VCaP (cell line): ENCODE measurements around the gene GNAQ.
"Not testable (repeated sequence)": the region's sequence is repeated elsewhere in the genome, so short reads cannot be mapped to it uniquely, and the experiment has no call there.

Source experiments
- H3K27ac ChIP-seq: fragments of 450-650 bp; 2 replicates; pipeline ENCODE4 v1.5.1; 2017
- TF ChIP-seq, protein P1 (sequence below): fragments of 450-650 bp; conservative IDR thresholded peaks from 2 replicates; pipeline ENCODE4 v1.5.1; 2017; ENCODE audit warnings: mild to moderate bottlenecking, moderate library complexity

GNAQ gene

DNA sequence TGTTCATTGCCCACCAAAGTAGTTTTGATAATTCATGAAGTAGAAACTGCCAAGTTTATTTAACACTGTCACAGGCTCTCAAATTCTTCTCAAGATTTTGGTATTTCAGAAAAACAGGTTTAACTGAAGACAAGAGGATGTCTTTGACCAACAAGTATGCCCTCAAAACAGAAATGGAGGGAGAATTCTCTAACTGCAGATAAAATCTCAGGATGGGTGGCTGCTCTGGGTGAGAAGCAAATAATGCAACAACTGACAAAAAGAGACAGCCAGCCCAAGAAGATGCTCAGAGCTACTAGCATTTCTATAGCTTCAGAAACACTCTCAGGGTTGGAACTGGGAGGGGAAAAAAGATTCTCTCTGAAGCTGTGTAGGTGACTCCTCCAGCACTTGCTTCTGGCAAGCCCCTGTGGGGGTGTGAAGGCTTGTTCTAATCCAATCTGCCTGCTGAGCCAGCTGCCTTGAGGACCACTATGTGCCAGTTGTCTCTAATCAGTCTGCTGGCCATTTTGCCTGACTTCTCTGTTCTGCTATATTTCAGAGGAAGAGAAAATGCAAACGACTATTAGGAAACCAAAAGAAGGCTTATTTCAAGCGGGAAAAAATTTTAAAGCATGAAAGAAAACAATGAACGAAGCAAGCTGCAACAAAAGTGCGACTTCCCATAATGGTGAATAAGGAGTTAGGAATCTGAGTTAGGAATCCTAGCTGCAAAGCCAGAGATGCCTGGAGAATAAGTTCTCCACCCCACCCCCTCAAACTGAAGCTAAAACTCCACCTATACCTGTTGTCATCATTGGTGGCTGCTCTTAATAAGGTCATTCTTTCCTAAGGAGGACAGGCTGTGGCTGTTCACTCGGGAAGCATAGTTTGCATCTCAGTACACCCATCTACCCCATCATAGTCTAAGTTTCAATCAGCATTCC lies 147.5 kb downstream of the GNAQ start:
- no peak overlapping the region for H3K27ac ChIP-seq
- TF ChIP-seq, protein P1, sequence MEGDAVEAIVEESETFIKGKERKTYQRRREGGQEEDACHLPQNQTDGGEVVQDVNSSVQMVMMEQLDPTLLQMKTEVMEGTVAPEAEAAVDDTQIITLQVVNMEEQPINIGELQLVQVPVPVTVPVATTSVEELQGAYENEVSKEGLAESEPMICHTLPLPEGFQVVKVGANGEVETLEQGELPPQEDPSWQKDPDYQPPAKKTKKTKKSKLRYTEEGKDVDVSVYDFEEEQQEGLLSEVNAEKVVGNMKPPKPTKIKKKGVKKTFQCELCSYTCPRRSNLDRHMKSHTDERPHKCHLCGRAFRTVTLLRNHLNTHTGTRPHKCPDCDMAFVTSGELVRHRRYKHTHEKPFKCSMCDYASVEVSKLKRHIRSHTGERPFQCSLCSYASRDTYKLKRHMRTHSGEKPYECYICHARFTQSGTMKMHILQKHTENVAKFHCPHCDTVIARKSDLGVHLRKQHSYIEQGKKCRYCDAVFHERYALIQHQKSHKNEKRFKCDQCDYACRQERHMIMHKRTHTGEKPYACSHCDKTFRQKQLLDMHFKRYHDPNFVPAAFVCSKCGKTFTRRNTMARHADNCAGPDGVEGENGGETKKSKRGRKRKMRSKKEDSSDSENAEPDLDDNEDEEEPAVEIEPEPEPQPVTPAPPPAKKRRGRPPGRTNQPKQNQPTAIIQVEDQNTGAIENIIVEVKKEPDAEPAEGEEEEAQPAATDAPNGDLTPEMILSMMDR: no peak

DNA sequence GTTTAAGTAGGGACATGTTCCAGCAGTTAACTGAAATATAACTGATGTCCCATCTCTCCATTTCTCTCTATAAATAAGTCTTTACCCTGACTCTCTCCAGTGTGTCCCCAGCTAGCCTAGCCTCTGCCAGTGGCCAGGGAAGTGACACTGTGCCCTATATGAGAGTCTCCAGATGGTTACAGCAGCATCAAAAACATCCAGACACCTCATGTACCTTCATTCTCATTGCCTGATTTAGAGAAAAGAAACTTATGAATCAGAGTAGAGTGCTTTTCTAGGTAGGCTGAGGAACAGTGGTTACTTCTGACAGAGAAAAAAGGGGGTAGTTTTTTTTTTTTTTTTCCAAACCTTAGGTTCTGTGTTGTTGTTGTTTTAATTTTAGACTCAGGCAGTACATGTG lies 148.5 kb downstream of the GNAQ start:
- TF ChIP-seq, protein P1: no peak
- H3K27ac ChIP-seq: no peak overlapping the region

DNA sequence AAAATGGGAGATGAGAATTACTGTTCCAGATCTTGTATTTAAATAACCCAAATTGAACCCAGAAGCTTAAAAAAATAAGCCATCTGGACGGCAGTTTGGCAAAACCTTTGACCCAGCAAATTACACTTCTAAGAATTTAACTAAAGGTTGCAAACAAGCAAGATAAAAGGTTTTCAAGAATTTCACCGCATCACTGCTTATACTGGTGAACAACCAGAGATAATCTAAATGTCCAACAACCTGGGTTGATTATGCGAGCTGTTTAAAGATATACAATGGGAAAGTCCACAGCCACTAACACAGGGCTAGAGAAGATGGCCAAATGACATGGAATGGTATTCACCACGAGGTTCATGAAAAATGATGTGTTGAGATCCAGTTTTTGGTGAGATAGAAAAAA lies 149.3 kb downstream of the GNAQ start:
- H3K27ac ChIP-seq: no peak overlapping the region
- TF ChIP-seq, protein P1: no peak

DNA sequence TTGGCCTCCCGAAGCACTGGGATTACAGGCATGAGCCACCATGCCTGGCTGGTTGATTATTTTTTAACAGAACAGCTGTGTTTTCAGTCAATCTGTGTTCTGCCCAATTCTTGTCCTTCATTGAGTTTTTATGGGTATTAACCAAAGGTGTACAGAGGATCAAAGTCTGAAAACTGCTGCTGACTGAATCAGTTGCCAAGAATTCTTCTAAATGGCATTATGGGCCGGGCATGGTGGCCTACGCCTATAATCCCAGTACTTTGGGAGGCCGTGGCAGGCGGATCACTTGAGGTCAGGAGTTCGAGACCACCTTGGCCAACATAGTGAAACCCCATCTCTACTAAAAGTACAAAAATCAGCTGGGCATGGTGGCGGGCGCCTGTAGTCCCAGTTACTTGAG lies 150.0 kb downstream of the GNAQ start:
- H3K27ac ChIP-seq: not testable (repeated sequence)

DNA sequence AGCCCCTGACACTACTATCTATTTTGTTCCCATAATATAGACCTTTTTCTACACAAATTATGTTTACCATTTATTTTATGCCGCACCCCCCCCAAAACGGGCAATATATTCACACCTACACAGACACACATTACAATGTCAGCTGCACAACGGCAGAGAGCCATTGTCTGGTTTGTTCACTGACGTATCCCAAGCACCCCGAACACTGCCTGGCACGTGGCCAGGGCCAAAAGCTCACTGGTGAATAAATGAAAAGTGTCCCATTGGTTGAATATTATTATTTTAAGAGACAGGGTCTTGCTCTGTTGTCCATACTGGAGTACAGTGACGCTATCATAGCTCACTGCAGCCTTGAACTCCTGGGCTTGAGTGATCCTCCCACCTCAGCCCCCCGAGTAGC lies 150.5 kb downstream of the GNAQ start:
- TF ChIP-seq, protein P1: no peak
- no peak overlapping the region for H3K27ac ChIP-seq

DNA sequence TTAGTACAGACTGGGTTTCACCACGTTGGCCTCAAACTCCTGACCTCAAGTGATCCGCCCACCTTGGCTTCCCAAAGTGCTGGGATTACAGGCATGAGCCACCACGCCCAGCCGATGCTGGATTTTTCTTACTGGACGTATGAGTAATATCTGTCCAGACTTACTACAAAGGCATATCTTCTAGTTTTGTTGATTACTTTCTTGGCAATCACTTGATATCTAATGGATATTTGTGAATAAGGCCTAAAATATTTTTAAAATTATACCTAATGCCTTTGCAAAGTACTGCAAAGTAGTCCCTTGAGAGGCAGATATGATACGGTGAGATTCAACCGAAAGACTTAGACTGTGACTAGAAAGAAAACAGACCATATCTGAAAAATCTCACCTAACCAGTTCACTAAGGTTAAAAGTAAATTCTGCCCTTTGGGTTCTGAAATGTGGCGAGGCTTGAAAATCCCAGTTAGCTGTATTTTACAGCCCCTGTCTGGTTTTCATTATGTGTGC lies 152.1 kb downstream of the GNAQ start:
- TF ChIP-seq, protein P1: no peak
- H3K27ac ChIP-seq: no peak overlapping the region

DNA sequence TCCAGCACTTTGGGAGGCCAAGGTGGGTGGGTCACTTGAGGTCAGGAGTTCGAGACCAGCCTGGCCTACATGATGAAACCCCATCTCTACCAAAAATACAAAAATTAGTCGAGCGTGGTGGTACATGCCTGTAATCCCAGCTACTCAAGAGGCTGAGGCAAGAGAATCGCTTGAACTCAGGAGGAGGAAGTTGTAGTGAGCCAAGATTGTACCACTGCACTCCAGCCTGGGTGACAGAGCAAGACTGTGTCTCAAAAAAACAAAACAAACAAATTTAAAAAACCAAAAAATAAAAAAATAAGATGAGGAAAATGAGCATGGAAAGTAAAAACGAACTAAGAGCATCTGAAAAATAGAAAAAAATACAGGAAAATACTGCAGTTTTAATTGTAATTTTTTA lies 152.8 kb downstream of the GNAQ start:
- not testable (repeated sequence) for H3K27ac ChIP-seq

DNA sequence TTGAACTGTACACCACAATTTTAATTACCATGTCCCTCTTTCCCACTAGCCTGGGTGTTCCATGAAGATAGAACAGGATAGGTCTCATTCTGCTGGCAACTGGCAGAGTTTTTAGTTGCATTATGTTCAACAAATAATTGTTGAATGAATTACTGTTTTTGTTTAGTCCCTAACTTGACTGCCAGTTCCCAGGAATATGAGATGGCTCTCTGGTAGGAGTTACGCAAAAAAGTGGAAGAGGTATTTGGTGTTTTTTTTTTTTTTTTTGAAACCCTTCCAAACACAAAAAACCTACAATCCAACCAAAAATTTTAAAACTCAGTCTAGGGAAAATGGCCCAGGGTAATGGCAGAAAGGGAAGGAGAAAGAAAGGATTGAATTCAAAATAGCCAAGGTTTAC lies 153.6 kb downstream of the GNAQ start:
- TF ChIP-seq, protein P1: no peak

More for the DNA sequence above, 153.6 kb downstream of the GNAQ start:
- H3K27ac ChIP-seq: no peak overlapping the region
